H9 (cell line): ENCODE results near the gene FLVCR2. TPM values are rescaled to one million over a fixed set of nuclear protein-coding genes. Genes with fewer than 3 reads are reported as not detected.

ENCODE experiments used
- DNase-seq: peaks from one replicate; pipeline ENCODE4 v3.0.0-alpha.2; 2017
- H2AFZ ChIP-seq: one replicate; pipeline ENCODE4 v1.6.1; 2013; ENCODE audit warnings: mild to moderate bottlenecking, low read length, control low read depth, moderate library complexity
- H2AK5ac ChIP-seq: 2 replicates; pipeline ENCODE4 v1.6.1; 2013; ENCODE audit warnings: low read length, control low read depth, mixed read lengths; ENCODE audit not compliant: insufficient read length
- H2BK120ac ChIP-seq: one replicate; pipeline ENCODE4 v1.6.1; 2013; ENCODE audit warnings: low read depth, mild to moderate bottlenecking, low read length, control low read depth, inconsistent platforms; ENCODE audit not compliant: poor library complexity, severe bottlenecking
- H2BK12ac ChIP-seq: 2 replicates; pipeline ENCODE4 v1.6.1; 2013; ENCODE audit warnings: low read length, control low read depth, mixed read lengths, low read depth; ENCODE audit not compliant: insufficient read length
- H2BK15ac ChIP-seq: 2 replicates; pipeline ENCODE4 v1.6.1; 2013; ENCODE audit warnings: low read depth, low read length, control low read depth
- H2BK20ac ChIP-seq: one replicate; pipeline ENCODE4 v1.6.1; 2013; ENCODE audit warnings: low read depth, mild to moderate bottlenecking, low read length, control low read depth, inconsistent platforms; ENCODE audit not compliant: poor library complexity, severe bottlenecking
- H2BK5ac ChIP-seq: 2 replicates; pipeline ENCODE4 v1.6.1; 2013; ENCODE audit warnings: low read length, control low read depth, mixed read lengths; ENCODE audit not compliant: insufficient read length
- H3K14ac ChIP-seq: 2 replicates; pipeline ENCODE4 v1.6.1; 2013; ENCODE audit warnings: low read length, control low read depth; ENCODE audit not compliant: insufficient read depth
- H3K18ac ChIP-seq: 2 replicates; pipeline ENCODE4 v1.6.1; 2013; ENCODE audit warnings: low read depth, mild to moderate bottlenecking, mixed read lengths, low read length, control low read depth; ENCODE audit not compliant: insufficient read length
- H3K23ac ChIP-seq: 2 replicates; pipeline ENCODE4 v1.6.1; 2013; ENCODE audit warnings: low read length, control low read depth, mixed read lengths, low read depth; ENCODE audit not compliant: insufficient read length
- H3K23me2 ChIP-seq: 2 replicates; pipeline ENCODE4 v1.6.1; 2013; ENCODE audit warnings: low read depth, mild to moderate bottlenecking, mixed read lengths, low read length, control low read depth; ENCODE audit not compliant: insufficient read length, poor library complexity, severe bottlenecking
- H3K27ac ChIP-seq: 2 replicates; pipeline ENCODE4 v1.5.1; 2013; ENCODE audit warnings: low read length, control low read depth, mixed read lengths, low read depth; ENCODE audit not compliant: insufficient read length
- H3K27me3 ChIP-seq: 2 replicates; pipeline ENCODE4 v1.6.1; 2013; ENCODE audit warnings: low read length, control low read depth, inconsistent platforms; ENCODE audit not compliant: insufficient read depth
- H3K4ac ChIP-seq: 2 replicates; pipeline ENCODE4 v1.6.1; 2013; ENCODE audit warnings: low read depth, mild to moderate bottlenecking, control low read depth, inconsistent platforms, low read length, moderate library complexity
- H3K4me1 ChIP-seq: 2 replicates; pipeline ENCODE4 v1.6.1; 2013; ENCODE audit warnings: low read length, control low read depth, inconsistent platforms; ENCODE audit not compliant: insufficient read depth
- H3K4me2 ChIP-seq: 2 replicates; pipeline ENCODE4 v1.6.1; 2013; ENCODE audit warnings: low read length, control low read depth, mixed read lengths; ENCODE audit not compliant: insufficient read length, insufficient read depth
- H3K56ac ChIP-seq: 2 replicates; pipeline ENCODE4 v1.6.1; 2013; ENCODE audit warnings: low read depth, mild to moderate bottlenecking, mixed read lengths, low read length, control low read depth; ENCODE audit not compliant: insufficient read length
- H3K79me1 ChIP-seq: 2 replicates; pipeline ENCODE4 v1.6.1; 2013; ENCODE audit warnings: low read depth, mild to moderate bottlenecking, moderate library complexity, low read length, control low read depth, inconsistent platforms; ENCODE audit not compliant: insufficient read depth, poor library complexity, severe bottlenecking
- H3K79me2 ChIP-seq: 2 replicates; pipeline ENCODE4 v1.6.1; 2013; ENCODE audit warnings: low read length, control low read depth, inconsistent platforms; ENCODE audit not compliant: insufficient read depth
- H3K9ac ChIP-seq: 2 replicates; pipeline ENCODE4 v1.6.1; 2013; ENCODE audit warnings: low read length, control low read depth, mixed read lengths; ENCODE audit not compliant: insufficient read length; ENCODE audit errors: extremely low read depth
- H3K9me3 ChIP-seq: one replicate; pipeline ENCODE4 v1.6.1; 2013; ENCODE audit warnings: low read depth, low read length, inconsistent platforms; ENCODE audit not compliant: control insufficient read depth
- H3T11ph ChIP-seq: one replicate; pipeline ENCODE4 v1.6.1; 2013; ENCODE audit warnings: mild to moderate bottlenecking, low read length, control low read depth, inconsistent platforms
- H4K20me1 ChIP-seq: one replicate; pipeline ENCODE4 v1.6.1; 2013; ENCODE audit not compliant: control insufficient read depth, insufficient read length, insufficient read depth
- H4K5ac ChIP-seq: 2 replicates; pipeline ENCODE4 v1.6.1; 2013; ENCODE audit warnings: low read depth, mild to moderate bottlenecking, mixed read lengths, low read length, control low read depth; ENCODE audit not compliant: insufficient read length
- H4K8ac ChIP-seq: replicated peaks from 2 replicates; pipeline ENCODE4 v1.6.1; 2013; ENCODE audit warnings: low read length, control low read depth, mixed read lengths, low read depth; ENCODE audit not compliant: insufficient read length
- H4K91ac ChIP-seq: 2 replicates; pipeline ENCODE4 v1.6.1; 2013; ENCODE audit warnings: low read depth, mild to moderate bottlenecking, moderate library complexity, mixed read lengths, low read length, control low read depth; ENCODE audit not compliant: insufficient read length
- H3K27ac Mint-ChIP-seq, 3 experiments: 2 replicates in 2 of 3; 3 replicates in 1 of 3; pipeline ENCODE4 v1.8.0; 2020 to 2021; ENCODE audit warnings: mixed read lengths in 3 of 3, mild to moderate bottlenecking in 1 of 3, moderate library complexity in 1 of 3
- H3K27me3 Mint-ChIP-seq: 2 replicates; pipeline ENCODE4 v1.8.0; 2021; ENCODE audit warnings: low read depth, mild to moderate bottlenecking, moderate library complexity, mixed read lengths
- H3K36me3 Mint-ChIP-seq, 3 experiments: 2 replicates in 2 of 3; 3 replicates in 1 of 3; pipeline ENCODE4 v1.8.0; 2020 to 2021; ENCODE audit warnings: low read depth in 3 of 3, mixed read lengths in 3 of 3; ENCODE audit not compliant: insufficient read depth in 1 of 3
- H3K4me1 Mint-ChIP-seq, 2 experiments: 2 replicates each; pipeline ENCODE4 v1.8.0; 2020; ENCODE audit warnings: mixed read lengths in 2 of 2
- H3K4me3 Mint-ChIP-seq, 2 experiments: 2 replicates in 1 of 2; 3 replicates in 1 of 2; pipeline ENCODE4 v1.8.0; 2020 to 2021; ENCODE audit warnings: mild to moderate bottlenecking in 2 of 2, mixed read lengths in 2 of 2, moderate library complexity in 1 of 2
- H3K9me3 Mint-ChIP-seq, 2 experiments: 2 replicates in 1 of 2; 3 replicates in 1 of 2; pipeline ENCODE4 v1.8.0; 2020; ENCODE audit warnings: mild to moderate bottlenecking in 2 of 2, mixed read lengths in 2 of 2, moderate library complexity in 1 of 2
- WGBS: extraction: QIAGEN DNeasy Blood & Tissue Kit; methylation state at CpG from one replicate; pipeline ENCODE4 v1.1.7; 2013; ENCODE audit warnings: missing lambda C conversion rate, low lambda C conversion rate, mixed read lengths; ENCODE audit not compliant: insufficient read length; ENCODE audit errors: extremely low coverage; 5-methylcytosine and 5-hydroxymethylcytosine counted together
- total RNA-seq: library from RNA; stranded (reverse); gene quantifications from 2 replicates; pipeline ENCODE4 v1.2.1, GENCODE V29; 2021
- TF ChIP-seq, protein P1 (sequence below): fragments of 200-600 bp; sonication (generic); conservative IDR thresholded peaks from 3 replicates; pipeline ENCODE4 v1.8.0; 2021; ENCODE audit warnings: antibody characterized with exemption, mild to moderate bottlenecking

FLVCR2 gene
- total RNA-seq, 1 experiment from 2014 or later: 7.1 TPM

DNA sequence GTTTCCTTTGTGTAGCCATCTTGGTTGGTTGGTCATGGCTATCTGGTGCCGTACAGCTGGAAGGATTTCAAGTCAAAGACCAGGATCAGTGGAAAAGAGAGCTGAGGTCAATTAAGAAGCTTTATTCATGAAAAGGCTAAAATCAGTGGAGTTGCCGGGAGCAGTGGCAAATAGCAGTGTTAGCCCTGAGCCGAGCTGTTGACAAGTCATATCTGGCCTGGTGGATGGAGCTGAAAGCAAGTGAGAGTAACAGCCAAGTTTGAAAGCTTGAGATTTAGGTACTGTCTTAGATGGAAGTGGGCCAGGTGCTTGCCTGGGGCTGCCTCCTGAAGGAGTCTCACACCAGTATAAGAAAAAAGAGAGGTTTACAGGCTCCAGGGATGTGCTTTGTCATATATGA, 47.2 kb upstream of the FLVCR2 start:
- H3K9ac ChIP-seq: no peak overlapping the region
- H4K8ac ChIP-seq: no peak overlapping the region
- no peaks in the 10 kb centered on the region for H3K9me3 ChIP-seq
- no peak overlapping the region for H3K56ac ChIP-seq
- no peak overlapping the region for H3K4ac ChIP-seq
- no peak overlapping the region for H2AK5ac ChIP-seq
- DNase-seq: no peak
- no peaks in the 10 kb centered on the region for H3K79me1 ChIP-seq
- no peaks in the 10 kb centered on the region for H4K20me1 ChIP-seq
- H4K91ac ChIP-seq: no peak overlapping the region
- no peak overlapping the region for H3K27ac ChIP-seq
- no peak overlapping the region for H3K4me2 ChIP-seq
- H4K5ac ChIP-seq: no peak overlapping the region
- no peak overlapping the region for H3K23ac ChIP-seq
- H2BK12ac ChIP-seq: no peak overlapping the region
- no peaks in the 10 kb centered on the region for H3K27me3 Mint-ChIP-seq
- H3K23me2 ChIP-seq: no peaks in the 10 kb centered on the region
- no peaks in the 10 kb centered on the region for H3K4me1 Mint-ChIP-seq
- H2BK15ac ChIP-seq: no peak overlapping the region
- H3K9me3 Mint-ChIP-seq: no peaks in the 10 kb centered on the region
- no peak overlapping the region for H2BK120ac ChIP-seq
- no peak overlapping the region for H3T11ph ChIP-seq
- H3K4me3 Mint-ChIP-seq: no peak overlapping the region
- H3K18ac ChIP-seq: no peak overlapping the region
- no peaks in the 10 kb centered on the region for H3K79me2 ChIP-seq
- H2BK20ac ChIP-seq: no peak overlapping the region
- no peak overlapping the region for H3K27ac Mint-ChIP-seq
- TF ChIP-seq, protein P1, sequence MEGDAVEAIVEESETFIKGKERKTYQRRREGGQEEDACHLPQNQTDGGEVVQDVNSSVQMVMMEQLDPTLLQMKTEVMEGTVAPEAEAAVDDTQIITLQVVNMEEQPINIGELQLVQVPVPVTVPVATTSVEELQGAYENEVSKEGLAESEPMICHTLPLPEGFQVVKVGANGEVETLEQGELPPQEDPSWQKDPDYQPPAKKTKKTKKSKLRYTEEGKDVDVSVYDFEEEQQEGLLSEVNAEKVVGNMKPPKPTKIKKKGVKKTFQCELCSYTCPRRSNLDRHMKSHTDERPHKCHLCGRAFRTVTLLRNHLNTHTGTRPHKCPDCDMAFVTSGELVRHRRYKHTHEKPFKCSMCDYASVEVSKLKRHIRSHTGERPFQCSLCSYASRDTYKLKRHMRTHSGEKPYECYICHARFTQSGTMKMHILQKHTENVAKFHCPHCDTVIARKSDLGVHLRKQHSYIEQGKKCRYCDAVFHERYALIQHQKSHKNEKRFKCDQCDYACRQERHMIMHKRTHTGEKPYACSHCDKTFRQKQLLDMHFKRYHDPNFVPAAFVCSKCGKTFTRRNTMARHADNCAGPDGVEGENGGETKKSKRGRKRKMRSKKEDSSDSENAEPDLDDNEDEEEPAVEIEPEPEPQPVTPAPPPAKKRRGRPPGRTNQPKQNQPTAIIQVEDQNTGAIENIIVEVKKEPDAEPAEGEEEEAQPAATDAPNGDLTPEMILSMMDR: no peak
- no peak overlapping the region for H3K14ac ChIP-seq
- no peak overlapping the region for H2BK5ac ChIP-seq
- no CpG with 5 or more reads among the region's 3 CpGs for WGBS
- H3K27me3 ChIP-seq: no peaks in the 10 kb centered on the region
- H3K4me1 ChIP-seq: no peaks in the 10 kb centered on the region
- no peak overlapping the region for H2AFZ ChIP-seq
- H3K36me3 Mint-ChIP-seq: no peaks in the 10 kb centered on the region
